ENCODE data around the gene SLC16A3.
A peak's percentile ranks its signal among the peaks of the same experiment; 100 is the strongest.

Gene SLC16A3

DNA sequence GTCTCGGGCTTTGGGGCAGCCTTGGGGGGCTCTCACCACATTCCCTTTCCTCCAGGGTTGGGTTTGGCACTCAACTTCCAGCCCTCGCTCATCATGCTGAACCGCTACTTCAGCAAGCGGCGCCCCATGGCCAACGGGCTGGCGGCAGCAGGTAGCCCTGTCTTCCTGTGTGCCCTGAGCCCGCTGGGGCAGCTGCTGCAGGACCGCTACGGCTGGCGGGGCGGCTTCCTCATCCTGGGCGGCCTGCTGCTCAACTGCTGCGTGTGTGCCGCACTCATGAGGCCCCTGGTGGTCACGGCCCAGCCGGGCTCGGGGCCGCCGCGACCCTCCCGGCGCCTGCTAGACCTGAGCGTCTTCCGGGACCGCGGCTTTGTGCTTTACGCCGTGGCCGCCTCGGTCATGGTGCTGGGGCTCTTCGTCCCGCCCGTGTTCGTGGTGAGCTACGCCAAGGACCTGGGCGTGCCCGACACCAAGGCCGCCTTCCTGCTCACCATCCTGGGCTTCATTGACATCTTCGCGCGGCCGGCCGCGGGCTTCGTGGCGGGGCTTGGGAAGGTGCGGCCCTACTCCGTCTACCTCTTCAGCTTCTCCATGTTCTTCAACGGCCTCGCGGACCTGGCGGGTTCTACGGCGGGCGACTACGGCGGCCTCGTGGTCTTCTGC, 8.4 kb downstream of the SLC16A3 start:
- DNase-seq, result no peak

DNA sequence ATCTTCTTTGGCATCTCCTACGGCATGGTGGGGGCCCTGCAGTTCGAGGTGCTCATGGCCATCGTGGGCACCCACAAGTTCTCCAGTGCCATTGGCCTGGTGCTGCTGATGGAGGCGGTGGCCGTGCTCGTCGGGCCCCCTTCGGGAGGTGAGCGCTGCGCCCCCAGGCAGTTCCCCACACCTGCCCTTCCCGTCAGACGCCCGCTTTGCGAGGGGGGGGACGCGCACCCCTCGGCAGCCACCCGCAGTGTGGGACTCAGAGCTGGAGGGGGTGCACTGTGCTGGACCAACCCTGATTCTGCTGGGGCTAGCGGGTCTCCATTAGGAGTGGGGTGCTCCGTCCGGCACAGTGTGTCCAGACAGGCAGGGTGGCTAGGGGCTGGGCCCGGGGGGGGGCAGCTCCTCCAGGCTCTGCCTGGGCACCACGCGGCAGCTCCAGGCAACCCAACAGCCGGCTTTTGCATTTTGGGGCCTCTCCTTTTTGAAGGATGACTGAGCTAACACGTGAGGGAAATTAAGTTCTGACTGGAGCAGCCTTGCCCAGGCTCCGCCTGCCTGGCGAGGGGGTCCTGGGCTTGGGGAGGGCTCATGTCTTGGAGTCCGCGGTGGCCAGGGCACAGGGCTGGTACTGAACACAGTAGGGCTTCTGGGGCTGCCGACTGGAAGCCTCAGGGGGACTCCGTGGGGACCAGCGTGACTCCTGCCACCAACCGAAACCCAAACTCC, 9.1 kb downstream of the SLC16A3 start:
- DNase-seq, result no peak

DNA sequence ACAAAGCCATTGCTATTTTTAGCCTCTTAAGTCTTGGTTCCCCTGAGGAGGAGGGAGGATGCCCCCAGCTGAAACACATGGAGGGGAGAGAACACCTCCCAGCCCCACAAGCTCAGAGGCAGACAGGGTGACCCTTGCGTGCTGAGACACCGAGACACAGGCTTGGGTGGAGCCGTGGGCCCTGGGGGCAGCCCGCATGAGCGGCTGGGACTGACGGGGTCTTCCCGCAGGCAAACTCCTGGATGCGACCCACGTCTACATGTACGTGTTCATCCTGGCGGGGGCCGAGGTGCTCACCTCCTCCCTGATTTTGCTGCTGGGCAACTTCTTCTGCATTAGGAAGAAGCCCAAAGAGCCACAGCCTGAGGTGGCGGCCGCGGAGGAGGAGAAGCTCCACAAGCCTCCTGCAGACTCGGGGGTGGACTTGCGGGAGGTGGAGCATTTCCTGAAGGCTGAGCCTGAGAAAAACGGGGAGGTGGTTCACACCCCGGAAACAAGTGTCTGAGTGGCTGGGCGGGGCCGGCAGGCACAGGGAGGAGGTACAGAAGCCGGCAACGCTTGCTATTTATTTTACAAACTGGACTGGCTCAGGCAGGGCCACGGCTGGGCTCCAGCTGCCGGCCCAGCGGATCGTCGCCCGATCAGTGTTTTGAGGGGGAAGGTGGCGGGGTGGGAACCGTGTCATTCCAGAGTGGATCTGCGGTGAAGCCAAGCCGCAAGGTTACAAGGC, 9.8 kb downstream of the SLC16A3 start:
- peak; percentile 67 for DNase-seq

DNA sequence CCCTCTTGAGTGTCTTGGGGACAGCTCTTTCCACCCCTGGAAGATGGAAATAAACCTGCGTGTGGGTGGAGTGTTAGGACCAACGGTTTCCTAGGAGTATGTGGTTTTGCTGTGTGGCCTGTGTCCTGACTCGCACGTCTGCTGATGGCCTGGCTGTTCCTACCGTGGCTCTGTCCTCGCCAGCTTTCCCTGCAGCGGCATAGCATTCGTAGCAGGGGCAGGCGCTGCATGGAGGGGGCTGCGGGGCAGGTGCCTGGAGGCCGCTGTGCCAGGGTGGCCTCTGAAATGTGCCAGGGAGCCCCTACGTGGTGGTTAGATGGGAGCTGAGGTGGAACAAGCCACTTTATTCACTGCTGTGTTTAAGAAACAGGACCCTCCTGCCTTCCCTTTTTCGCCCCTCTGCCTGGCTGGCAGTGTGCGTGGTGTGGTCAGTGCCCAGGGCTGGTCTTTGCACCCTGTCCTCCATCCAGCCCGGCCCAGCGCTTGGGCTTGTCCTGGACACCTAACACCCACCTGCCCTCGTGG, 10.6 kb downstream of the SLC16A3 start:
- no peak for DNase-seq

DNA sequence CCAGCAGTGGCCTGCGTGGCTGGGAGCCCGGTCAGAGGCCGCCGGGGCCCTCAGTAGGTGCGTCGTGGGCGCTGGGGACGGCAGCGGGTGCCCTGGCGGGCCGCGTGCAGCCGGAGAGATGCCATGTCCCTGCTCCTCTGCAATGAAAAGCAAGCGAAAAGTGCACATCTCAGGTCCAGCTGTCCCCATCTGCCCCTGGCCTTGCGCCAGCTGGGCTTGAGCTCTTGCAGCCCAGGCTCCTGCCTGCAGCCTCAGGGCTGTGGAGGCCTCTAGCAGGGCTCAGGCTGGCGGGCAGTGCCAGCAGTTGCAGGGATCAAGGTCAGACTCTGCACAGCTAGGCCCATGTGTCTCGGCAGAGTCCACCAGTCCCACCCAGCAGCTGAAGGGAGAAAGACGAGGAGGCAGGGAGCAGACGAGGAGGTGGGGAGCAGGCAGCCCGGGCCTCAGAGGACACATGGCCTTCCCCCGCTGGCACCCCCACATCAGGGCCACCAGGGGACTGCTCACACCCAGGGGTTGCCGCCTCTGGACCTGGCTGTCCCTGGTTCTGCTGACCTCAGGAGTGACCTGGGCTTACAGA, 11.2 kb downstream of the SLC16A3 start:
- no peak for DNase-seq

DNA sequence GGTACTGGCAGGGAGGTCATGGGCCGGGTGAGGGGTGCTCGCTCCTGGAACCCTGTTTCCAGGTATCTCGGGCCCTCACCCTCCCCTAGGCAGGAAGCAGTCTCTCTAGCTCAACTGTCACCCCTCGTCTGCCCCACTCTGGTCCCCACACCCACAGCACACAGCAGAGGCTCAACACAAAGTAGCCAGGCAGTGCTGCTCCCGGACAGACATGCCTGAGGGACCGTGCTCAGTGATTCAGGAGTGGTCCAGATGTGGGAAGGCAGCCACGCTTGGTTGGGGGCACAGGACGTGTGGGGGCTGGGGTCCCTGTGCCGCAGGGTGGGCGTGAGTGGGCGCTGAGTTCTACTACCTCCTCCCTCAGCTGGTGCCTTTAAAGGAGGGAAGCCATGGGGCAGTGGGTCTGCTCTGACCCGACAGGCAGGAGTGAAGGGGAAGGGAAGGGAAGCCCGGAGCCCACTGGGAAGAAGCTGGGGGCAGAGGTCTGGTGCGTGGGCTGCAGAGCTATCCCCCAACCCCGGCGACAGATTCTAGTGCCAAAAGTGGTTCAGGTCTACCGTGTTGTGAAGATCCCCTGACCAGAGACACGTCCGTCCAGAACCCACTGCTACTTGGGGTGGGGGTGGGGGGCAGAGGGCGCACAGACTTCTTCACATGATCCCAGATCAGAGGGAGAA, 11.8 kb downstream of the SLC16A3 start:
- DNase-seq, result no peak

DNA sequence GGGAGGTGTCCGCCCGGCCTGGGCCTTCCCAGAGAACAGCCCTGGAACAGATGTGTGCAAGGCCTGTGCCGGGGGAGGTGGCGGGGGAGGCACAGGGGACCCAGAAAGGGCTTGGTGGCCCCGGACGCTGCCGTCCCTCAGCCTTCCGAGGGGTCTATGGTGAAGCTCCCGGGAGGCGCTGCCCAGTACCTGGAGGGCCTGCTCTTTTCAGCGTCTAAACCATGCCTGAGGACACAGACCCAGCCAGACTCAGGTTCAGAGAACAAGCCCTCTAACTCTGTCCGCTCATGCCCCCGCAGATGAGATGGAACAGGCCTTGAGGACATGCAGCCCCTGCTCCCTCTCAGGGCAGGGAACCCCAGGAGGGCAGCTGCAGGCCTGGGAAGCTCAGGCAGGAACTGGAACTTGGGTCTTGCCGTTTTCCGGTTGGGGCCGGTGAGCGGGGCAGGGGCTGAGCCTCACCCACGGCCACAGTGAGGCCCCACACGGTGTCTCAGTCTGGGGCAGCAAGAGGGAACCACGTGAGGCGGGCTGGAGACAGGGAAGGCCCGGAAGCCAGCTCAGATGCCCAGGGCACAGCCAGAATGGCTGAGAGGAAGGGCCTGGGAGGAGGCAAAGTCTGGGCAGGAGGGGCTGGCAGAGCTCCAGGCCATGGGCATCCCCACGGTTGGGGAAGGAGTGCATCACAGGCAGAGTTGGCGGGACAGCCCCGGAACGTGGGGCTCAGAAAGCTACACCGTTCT, 12.5 kb downstream of the SLC16A3 start:
- DNase-seq, result no peak

DNA sequence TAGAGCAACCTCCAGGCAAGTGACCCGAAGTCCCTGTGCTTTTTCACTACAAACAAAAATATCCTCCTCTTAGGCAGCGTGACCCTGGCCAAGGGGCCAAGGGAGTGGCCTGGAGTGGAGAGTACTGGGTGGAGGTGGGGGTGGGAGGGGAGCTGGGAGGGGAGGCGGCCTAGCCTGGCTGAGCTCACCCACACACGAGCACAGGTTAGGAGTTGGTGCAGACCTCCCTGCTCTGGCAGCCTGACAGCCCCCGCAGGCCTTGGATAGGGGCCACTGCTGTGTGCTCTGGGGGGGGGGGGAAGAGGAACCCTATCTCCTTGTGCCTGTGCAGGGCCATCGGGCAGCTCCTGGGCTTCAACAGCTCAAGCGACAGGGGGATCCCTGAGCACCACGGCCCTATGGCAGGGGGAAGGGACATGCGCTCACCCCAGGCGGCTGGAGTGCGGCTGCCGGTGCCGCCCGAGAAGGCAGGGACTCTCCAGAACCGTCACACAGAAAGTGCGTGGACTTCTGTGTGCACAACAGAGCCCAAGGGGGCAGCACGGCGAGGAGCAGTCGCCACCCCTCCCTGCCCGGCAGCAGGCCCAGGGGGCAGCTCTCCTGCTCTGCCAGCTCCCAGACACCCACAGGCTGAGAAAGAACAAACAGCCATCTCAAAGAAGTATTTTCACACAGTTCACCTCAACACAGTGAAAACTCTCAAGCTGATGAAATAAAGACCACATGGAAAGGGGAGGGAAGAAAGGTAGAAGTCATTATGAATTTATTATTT, 13.3 kb downstream of the SLC16A3 start:
- DNase-seq, result no peak

DNA sequence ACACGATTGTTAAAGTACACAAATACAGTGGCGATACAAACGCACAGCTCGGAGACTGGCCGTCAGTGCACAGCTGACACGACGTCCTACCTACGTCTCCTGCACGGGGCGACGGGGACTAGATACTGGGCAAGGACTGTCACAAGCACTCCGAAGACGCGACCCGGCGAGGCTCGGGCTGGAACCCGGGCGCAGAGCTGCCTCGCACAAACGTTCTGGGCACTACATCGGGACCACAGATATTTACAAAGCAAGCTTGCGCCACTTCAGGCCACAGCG, 13.8 kb downstream of the SLC16A3 start:
- DNase-seq, result no peak

DNA sequence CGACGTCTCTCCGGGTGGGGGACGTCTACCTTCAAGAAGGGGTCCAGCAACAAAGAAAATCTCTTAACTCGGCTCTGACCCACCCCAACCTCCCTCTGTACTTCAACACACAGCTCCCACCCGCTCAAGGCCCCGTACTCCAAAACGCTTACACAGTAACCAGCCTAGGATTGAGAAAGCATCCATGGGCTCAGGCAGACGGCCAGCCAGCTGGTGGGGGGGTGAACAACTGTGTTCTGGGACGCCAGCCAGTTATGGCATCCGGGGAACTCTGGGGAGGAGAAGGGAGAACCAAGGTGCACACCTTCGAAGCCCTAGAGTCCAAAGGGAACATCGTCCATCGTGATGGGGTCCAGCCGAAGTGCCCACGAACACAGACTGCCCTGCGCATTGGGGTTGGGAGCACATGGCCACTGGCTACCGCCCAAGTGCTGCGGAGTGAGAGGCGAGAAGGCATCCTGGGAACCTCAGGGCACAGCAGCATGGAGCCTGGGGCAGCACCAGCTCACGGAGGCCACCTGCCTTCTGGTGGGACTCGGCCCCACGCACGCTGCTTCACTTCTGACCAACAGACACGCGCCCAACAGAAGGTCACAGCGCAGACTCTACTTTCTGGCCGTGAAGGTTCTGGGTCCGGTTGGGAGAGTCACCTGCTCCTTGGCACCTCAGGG, 14.3 kb downstream of the SLC16A3 start:
- DNase-seq, result no peak

DNA sequence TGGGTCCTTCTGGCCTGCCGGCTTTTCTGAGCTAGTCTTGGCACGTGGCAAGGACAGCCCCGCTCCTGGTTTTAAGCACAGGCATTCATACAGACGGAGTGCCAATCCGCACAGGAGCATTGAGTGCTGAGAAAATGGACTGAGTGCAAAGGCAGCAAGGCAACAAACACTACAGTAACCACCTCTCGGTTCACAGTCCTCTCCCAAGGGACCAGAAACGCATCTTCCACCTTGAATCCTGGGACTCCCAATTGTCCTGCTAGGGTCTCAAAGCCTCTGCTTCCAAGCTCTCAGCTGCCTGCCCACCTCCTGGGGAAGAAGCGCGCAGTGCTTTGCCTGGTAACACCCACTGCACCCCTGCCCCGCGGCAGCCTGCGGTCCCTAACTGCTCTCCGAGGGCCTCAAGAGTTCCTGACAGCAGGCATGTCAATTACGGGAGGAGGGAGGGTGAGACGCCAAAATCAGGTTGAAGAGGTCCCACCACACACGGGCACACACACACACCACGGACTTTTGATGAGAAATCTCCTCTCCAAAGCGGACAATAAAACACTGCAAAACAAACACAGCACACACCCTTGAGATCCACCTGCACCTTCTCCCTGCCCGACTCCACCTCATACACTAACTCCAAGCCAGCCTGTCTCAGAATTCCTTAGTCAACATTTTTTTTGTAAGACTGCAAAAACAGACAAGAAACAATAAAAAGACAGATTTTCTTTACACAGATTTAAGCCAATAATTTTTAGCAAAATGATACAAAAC, 15.0 kb downstream of the SLC16A3 start:
- DNase-seq, result no peak

DNA sequence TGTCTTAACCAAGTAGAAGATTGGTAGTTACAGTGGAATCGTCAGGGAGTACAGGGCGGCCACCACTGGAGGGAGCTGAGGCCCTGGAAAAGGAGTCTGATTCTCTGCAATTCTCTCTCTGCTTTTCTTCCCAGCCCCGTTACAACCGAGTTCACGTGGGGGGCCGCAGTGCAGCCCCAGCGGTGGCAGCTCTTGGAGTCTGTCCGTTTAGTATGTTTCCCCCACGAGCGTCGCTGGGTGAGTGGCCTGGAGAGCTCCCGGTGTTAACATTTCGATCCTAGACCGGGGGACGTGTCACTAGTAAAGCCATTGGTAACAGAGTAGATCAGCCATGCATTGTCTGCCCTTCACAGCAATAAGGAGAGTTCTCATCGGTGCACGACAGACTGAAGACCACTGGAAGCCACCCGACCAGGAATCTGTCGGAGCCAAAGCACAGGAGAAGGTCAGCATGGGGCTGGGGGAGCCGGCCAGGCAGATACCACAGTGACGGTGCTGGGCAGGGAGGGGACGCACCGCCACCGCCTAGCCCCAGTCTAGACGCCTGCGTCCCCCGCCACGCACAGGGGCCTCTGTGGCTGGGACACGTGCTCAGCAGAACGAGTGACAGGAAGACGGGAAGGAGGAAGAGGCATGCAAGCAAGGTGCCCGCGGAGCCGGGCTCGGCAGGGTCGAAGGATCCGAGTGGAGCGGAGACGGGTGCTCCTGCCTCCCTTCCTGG, 15.7 kb downstream of the SLC16A3 start:
- no peak for DNase-seq

DNA sequence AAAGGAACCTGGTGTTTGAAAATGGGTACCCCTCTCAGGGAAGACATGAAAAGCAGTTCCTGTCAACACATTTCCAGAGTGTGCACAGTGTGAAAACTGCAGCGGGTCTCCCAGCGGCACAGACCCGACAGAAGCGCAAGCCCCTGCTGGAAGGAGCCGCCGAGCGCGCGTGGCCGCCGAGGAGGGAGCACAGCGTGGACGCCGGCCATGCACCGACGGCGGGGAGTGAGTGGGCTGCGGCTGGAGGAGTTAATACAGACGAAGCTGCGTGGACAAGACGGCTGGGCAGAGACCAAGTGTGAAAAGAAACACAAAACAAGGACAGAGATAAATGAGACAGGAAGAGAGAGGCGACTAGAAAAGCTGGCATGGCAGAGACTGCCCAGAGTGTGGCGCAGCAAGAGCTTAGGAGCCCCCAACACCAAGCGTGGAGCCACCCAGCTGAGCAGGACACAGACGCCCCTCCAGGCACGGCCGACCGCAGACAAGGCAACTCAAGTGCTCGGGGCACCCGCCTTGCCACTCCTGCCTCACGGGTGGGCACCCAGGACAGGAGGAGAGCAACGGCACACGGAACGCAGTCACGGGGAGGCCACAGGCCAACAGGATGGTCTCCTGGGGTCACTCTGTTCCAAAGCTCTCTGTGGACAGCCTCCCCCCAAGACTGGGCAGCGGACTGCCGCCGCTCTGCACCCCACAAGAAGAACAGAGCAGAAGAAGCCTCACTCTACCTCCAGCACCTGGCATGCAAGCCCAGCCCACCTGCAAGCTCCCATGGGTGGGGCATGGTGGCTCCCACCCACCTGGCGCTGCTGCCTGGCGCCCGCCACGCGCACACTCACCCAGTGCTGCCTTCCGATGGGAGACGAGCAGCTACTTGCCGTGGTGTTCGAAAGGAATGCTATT, 16.5 kb downstream of the SLC16A3 start:
- DNase-seq, result no peak

DNA sequence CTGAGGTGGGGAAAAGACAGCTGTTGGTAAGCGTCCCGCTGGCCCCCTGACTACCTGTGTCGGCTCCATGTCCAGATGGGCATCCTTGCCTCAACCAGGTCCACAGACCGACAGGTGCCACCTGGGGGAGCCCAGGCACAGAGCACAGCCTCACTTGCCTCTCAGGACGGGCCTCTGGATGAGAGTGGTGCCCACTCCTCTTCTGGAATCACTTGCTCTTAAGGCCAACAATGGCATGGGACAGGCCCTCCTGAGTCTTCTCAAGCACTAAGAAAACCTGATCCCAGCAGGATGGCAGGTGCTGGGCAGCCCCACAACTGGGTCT, 17.2 kb downstream of the SLC16A3 start:
- no peak for DNase-seq

DNA sequence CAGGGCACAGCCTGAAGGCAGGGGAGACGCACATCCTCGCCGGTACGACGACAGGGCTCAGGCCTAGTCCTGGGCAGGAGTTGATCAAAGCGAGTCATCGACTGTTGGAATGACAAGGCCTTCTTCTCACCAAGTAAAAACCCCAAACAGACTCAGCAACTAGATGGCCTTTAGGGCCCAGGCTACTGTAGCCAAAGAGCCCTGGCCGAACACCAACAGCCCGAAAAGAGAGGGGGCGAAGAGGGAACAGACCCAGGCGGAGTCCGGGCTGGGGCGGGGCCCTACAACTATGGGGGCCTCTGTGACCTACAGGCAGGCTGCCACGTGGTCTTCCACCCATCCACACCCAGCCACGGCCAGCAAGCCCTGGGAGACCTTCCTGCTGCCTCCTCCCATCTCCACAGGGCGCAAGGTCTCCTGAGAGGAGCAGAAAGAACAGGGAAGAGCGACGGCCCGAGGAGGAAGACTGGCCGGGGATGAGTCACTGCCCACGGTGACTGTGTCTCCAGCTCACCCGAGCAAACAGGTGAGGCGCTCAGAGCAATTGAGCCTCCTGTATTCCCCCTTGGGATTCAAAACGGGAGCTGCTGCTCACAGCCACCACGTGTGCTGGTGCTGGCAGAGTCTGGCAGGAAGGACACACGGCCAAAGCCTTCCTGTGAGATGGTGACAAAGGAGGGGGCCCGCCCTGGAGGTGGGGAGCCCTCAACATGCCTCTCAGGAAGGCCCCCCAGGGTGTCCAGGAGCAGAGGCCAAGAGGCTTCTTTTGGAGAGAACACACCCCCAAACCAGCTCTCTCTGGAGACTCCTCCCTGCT, 17.7 kb downstream of the SLC16A3 start:
- no peak for DNase-seq

DNA sequence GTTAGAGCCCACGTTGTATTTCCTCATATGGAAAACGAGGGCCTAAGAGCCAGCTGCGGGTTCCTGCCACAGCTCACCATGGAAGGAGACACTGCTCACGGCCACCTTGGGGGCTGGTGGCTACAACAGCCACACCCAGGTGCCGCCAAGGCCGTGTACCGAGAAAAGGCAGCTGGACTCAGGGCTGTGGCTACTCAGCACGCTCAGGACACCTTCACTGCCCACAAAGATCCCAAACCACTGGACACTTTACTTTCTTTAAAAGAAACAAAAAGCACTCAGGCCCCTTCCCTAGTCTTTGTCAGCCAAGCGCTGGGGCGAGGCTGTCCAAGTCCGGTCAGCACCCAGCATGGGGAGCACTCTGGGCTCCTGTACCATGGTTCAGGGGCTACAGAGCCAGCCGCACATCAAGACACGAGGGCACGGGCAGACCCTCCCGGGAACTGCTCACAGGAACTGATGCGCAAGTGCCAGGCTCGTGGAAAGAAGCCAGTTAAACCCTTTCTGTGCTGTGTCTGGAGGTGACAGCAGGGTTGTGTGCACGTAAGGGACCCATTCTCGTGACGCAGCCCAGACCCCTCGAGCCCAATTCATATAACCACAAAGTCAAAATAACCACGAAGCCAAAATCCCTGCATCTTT, 18.5 kb downstream of the SLC16A3 start:
- no peak for DNase-seq
